Brain pericyte (primary cell): ENCODE results near the gene DPT.

ENCODE experiments used
- DNase-seq: peaks from one replicate; pipeline ENCODE4 v3.0.0-alpha.2; 2012; ENCODE audit warnings: low read depth, low spot score

The DPT gene

DNA sequence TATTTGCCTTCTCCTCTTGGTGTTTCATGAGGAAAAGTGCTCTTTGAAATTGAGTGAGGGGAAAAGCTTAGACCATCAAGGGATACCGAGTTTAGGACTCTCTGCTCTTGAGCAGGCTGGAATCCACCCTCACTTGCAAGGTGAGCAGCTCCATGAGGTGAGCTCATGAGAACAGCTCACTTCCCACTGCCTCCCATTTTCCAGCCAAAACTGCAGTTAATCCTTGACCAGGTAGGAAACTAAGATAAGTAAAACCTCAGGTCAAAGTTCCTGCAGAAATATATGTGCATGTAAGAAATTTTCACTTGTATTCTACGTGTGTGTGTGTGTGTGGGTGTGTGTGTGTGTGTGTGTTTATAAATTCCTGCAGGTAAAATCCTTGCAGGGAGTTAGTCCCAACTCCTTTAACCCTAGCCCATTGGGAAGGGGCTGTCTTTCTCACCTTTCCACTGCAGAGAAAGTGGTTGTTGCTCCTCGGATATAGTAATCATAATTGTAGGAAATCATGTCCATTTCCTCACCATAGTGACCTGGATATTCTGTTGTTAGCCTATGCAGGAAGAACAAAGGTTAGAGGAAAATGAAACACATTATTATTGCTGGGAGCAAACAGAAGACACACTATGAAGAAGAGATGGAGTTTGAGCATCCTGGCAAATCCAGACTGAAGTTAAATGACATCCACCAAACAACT, 28.3 kb downstream of the DPT start:
- DNase-seq, result no peak

DNA sequence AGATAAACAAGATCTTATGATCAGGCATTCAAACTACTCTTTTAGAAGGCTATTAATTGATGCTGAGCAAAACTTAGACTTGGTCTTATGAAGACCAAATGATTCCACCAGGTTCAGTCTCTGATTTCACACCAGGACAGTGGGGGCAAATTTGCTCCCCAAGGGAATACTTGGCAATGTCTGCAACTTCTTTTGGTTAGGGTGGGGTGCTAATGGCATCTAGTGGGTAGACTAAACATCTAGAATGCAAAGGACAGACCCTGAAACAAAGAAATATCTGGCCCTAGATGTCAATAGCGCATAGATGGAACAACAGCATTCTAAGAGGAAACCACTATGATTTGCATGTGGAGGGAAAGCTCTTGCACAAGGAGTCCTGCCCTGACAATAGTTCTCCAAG, 30.6 kb downstream of the DPT start:
- no peak for DNase-seq

DNA sequence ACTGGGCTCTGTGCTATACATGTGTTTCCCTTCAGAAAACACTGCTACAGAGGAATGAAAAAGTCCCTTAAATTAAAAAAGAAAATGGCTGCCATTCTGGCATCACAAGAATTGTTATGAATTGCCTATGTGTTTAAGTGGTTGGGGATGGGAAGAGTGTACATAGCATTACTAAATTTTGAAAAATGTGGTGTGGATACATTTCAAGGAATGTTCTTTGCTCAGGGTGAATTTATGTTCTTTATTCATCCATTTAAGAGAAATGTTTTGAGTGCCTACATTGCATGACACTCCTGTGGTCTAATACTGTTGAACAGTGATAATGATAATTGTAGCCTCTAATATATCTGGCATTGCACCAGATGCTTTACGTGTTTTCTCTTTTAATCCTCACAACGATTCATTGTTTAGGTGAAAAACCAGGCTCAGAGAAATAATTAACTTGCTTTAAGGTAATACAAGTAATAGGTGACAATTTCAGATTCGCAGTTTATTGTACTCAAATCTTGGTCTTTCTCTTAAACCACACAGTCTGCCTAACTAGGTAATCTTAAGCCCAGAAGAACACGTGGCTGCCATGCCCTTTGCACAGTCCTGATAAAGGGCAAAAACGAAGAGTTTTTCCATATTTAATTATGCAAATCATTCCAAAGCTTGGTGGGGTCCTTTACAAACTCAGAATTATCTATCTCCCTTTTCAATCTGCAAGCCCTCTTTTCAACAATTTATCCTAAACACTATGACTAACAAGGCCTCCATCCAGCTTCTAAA, 31.5 kb downstream of the DPT start:
- DNase-seq, result no peak

DNA sequence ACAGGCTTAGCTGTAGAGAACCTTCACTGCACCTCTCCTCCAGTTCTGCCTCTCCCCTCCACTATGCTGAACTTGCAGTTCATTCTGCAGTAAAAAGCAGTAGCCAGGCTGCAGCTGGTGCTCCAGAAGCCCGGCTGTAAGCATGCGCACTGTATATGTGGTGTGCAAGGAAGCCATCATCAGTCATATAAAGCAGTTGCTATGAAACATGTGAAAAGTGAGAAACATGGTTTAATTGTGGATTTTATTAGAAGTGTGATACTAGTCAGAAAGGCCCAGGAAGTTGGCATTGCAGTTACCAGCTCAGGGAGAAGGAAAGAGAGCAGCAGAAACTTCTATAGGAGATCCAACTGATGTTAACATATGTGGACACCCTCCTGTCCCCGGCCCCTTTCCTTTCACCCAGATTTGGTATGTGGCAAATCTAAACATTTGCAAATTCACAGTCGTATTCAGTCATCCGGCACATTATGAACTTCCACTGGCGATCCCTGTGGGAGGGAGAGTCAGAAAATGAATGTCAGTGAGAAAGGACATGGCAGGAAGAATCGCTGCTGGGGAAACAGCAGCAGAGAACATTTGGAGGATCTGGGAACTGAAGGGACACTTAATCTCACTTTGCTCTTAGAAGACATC, 32.8 kb downstream of the DPT start:
- DNase-seq, result no peak

DNA sequence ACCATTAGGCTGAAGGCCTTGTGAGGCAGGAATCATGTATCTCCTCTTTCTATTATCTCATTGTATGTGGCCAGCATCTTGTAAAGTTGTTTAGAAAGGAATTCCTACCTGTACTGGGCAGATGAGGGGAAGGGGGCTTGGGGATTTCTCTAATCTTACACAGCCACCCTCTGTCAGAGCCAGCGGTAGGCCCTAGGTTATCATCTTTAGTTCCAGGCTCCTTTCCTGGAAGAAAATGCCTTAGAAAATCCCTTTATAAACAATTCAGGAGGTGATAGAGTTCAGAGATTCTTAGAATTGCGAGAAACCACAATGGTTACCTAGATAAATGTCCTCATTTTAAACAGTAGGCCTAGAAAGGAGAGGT, 35.2 kb downstream of the DPT start:
- no peak for DNase-seq

DNA sequence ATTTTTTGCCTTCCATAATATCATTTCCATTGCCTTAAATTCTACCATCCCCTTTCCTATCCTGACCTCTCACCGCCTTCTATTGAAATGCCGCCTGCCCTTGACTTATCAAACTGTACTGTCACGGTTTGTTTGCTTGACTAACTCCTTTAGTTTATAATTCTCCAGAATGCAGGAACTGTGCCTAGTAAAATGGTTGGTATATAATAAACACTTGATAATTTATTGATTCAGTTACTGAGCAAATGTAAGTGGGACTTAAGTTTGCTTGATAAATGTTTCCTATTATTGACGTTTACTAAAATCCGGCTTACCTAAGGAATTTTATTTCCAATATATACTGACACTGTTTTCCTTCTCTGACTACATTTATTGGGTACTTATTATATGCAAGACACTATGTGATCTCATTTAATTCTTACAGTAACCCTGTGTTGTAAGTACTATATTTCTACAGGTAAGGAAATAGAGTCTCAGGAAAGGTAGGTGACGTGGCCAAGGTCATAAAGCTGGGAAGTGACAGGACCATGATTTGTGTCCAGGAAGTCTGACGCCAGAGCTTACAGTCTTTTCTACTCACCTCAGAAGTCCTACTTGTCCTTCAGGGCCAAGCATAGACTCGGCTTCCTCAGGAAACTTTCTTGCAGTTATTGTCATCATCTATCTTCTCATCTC, 35.7 kb downstream of the DPT start:
- no peak for DNase-seq

DNA sequence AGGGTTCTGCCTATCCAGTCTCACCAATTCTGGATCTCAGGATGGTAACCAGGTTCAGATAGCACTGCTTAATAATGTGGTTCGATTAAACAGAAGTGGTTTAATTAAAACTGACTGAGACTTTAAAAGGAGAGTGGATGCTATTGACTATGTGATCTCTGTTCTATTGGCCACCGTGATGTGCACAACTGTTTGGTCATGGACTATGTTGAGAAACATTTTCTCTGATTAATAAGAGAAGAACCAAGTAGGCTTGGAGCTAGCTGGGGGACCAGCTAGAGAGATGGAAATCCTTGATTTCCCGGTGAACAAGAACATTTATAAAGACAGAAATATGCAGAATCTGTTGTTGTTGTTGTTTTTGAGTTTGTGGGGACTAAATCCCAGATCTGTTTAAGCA, 36.5 kb downstream of the DPT start:
- DNase-seq, result no peak

DNA sequence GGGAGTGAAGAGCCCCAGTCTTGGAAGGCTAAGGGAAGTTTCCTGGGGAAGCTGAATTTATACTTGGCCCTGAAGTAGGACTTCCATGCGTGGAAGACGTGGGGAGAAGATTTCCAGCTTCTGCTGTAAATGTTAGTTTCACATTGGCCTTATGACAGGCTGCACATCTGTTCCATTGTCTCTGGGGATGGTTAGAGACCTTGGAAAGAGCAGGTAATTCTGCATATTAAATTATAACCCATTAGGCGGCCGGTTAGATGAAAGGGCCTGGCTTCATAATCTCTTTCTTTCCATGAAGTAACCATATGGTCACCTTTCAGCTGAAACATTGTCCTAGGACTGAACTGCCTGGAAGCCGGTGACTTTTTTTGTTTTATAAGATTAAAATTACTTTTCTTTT, 37.5 kb downstream of the DPT start:
- DNase-seq, result no peak

DNA sequence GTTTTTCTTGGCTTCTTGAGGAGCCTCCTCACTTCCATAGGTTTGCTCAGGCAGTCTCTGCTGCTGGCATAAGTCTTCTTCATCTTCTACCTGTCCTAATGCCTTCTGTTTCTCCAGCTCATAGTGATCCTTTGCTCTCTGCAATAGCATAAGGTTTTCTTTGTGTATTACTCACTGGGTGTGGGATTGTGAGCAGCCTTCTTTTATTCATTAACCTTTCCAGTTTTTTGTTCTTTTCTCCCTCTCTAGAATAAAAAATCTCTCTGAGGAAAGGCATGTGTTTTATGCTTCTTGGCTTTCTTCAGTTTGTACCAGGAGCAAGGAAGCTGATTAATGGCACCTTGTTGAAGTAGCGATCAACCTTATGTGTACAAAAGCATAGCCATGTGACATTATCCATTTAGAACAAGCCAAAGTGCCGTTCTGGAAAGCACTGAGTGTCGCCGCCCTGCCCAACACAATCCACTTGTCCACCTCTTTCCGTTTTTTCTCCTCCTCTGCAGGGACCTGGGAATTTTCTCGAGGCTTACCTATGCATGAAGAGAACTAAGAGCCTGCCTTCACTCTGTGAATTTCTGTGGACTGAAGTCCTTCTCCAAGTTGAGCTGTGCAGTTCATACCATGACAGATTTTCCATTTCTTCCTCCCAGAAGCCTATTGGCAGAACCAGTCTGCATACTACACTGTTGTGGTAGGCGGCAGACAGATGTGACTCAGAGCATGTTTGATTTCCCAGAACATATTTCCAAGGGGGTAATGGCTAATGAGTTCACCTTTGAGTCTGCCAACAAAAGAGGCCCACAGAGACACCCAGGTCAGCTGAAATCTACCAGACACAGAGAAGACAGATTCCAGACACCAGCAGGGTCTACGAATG, 39.0 kb downstream of the DPT start:
- no peak for DNase-seq

DNA sequence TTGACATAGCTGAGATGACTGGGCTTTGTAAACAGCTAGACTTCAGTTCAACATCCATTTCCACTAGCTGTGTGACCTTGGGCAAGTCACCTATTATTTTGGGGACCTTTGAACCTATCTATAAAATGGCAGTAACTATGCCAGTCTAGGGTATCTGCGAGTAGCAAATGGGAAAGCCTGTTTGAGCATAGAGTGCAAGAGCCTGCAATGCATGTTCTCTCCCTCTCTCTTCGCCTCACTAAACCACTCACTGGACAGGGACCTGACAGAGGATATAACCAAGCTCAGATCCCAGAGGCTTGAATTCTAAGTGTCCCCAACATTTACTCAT, 39.7 kb downstream of the DPT start:
- DNase-seq, result no peak

DNA sequence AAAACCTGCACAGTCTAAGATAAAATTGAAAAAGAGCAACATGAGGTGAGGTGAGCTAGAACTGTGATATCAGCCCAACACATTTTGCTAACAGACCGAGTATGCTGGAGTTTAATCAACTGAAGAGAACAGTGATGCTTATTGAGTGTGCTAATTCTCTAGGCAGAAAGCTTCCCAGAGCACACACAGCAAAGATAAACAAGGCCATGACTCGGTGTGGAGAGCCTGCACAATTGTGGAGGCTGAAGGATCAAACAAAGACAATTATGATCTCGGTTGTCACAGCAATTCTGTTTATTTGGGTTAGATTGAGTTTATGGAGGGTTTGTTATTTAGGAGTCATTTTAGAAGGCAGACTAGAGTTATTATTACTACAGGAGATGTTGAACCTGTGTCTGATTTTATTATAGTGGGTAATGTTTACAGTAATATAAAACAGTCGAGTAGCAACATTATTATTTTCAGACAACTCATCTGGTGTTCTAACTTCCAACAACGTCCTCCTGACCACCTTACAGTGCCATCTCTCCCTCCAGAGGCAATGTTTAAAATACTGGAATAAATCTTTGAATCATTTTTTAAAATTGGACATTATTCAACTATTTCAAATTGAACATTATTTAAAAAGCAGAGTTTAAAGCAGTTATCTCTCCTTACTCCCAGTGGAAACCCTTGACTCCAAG, 40.2 kb downstream of the DPT start:
- no peak for DNase-seq

DNA sequence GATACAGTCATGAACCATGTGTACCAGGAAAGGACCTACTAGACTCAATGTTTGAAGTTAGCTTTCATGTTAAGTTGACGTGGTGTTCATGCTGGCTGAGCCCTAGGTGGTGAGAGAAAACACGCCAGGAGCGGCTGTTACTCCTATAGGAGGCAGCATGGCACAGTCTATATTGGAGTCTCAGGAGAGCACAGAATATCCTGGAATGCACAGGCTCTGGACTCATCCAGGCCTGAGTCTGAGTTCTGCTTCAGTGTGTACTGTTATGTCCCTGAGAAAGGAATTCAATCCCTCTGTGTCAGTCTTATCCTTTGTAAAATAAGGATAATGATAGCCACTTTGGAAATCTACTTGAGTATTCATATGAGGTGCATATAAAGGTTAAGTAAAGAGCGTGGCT, 41.2 kb downstream of the DPT start:
- DNase-seq, result no peak

DNA sequence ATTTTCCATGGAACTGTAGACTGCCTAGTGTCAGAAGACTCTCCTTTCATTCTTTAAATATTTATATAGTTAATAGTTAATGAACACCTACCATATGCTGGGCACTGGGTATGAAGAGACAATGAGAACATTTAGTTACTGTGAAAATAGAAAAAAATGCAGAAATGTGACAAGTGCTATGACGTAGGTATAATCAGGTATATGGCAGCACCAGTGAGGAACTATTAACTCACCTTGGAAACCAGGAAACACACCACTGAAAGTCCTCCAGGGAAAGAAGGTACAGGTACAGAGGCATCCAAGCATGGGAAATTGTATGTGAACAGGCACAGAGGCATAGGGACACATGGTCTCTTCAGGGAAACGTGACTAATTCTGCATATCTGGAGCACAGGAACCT, 42.3 kb downstream of the DPT start:
- DNase-seq, result no peak

DNA sequence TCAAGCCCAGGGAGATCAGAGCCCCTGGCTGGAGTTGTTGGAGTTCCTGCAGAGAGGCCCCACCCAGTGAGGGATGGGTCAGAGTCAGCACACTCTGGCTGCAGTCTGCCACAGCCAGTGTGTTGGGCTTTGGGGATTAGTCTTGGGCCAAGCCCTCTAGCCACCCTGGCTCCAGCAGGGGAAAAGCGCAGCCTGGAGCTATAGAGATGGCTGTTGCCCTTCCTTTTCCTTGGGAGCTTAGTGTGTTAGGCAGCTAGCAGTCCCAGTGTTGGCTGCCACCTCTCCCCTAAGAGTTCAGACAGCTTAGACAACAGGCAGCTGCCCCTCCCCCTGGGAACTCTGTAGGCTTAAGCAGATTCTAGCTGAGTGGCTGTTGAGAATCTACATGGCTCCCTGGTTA, 45.1 kb downstream of the DPT start:
- DNase-seq, result no peak

DNA sequence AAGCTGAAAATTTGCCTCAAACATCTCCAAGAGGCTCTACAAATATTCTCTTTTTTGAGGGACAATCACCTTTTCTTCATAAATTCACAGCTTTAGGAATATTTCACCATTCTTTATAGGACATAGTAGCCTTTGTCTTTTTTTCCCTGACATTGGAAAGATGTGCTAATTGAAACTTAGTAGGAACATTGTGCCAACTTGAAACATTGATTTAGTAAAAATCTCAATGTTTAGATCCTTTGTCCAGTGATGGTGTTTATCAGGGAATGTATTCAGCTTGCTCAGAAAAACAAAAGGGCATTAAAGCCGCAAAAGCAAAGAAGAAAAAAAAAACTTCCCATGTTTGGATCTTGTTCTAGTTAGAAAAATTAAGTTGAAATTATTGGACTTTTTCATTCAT, 52.1 kb downstream of the DPT start:
- no peak for DNase-seq

DNA sequence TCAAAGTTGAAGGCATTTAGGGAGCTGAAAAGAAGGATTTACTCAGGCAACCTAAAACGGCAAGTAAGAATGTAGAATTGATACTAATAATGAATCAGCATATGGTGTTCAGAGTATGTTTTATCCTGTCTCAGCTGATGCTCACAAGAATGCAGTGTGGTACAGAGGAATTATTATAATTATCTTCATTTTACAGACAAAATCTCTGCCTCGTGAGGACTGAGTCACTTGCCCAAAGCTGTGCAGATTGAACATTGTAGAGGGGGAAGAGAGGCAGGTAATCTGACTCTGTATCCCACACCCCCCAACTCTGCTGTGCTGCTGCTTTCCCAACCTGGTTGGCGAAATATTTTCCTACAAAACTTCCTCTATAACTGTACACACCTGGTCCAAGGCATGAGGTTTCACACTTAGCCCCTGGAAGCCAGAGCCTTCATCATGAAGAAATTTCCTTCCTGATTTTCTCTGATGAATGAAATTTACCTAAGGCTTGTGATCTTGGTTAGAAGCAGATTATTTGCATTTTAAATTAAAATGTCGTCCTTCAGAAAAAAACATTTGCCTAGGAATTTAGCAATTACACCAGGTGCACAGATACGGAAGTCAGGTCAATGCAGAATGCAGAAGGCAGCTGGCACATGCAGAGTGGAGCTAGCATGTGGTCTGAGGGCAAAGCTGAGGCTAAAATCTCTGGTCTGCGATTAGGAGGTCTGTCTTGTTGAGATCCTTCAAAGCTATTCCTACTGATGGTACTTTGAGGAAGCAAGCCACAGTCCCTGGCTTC, 52.8 kb downstream of the DPT start:
- no peak for DNase-seq

DNA sequence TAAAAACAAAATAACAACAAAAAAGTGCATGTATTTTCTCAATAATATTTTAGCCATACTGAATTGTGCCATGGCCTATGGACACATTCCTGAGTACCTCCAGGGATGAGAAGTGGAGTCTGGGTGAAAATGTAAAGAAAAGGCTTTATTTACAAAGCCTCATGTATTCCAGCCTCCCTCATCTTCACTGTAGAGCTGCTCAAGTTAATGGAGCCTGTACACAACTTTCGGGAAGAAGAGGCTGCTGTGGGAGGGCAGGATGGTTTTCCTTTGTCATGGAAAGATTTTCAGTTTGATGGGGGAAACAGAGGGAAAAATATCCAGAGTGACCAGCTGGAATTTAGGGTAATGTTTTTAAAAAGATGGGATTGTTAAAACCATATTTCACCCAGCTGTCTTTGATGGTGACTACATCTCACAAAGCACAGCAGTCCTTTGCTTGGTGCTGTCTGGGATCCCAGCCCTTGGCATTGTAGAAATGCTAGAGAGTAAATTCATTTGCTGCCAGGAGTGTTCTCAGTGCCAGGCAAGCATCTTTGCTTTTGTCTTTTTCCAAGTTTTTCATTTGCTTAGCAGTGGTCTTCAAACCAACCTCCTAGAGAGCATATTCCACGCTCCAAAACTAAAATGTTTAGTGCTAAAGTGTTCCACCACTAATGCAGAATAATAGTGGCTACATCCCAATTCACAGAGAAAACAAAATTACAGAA, 54.9 kb downstream of the DPT start:
- DNase-seq, result no peak

DNA sequence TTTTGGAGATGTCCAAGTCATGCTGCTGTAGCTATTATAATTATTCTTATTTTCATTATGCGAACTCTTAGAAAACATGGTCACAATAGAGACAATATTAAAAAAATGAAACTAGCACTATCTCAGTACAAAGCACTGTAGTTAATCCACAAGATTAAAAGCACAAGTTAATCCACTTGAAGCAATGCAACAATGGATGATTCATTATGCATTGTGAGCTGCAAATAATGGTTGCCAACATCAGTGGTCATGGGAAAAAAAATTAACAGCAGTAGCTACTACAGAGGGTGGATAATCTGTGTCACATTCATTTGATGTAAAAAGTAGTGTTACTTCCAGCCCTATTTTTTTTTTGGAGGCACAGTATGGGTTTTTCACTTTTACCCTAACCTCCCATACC, 56.7 kb downstream of the DPT start:
- DNase-seq, result no peak

DNA sequence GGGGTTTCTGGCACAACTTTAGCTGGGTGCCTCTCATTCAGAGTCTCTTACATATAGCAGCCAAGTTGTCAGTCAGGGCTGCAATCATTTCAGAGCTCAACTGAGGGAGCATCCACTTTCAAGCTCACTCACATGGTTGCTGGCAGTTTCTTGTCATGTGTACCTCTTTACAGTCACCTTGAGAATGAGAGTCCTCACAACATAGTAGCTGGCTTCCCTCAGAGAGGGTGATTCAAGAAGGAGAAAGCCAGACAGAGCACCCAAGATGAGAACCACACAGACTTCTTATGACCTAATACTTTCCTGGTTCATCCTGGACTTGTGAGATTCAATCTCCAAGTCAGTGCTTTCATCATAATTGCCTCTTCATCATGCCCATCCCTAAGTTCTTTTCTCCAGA, 57.2 kb downstream of the DPT start:
- no peak for DNase-seq

DNA sequence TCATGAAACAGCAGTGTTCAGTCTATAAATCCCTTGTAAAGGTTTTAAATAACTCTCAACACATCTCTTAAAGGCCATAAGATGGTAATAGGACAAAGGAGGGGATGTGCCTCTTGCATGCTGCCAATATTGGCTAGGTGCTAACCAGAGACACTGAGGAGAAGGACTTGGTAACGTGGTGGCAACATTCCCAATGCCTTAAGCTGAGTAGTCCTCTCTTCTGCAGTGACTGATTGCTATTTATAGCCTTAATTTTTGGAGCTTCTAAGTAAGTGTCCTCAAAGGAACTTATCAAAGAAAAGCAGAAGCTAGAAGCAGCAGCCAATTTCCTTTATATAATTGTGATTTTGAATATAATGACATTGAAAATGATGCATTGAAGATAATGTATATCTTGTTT, 63.0 kb downstream of the DPT start:
- DNase-seq, result no peak
